Skin of body (tissue), 1 donor: ENCODE results near the gene SEPTIN5. TPM values are rescaled to one million over a fixed set of nuclear protein-coding genes. Genes with fewer than 3 reads are reported as not detected.

Experiments used
- total RNA-seq: library from RNA; depleted of rRNA; stranded (reverse); fragments of >200 nt; gene quantifications from one replicate; pipeline ENCODE4 v1.2.3, GENCODE V29; 2014

The SEPTIN5 gene
- total RNA-seq, 1 donor from 2014 or later = 33.7 TPM

Other genes starting within 250 kb of the SEPTIN5 start
- gene UFD1, start 235.3 kb upstream of the SEPTIN5 start, total RNA-seq = 21.2 TPM
- gene CDC45, start 234.6 kb upstream of the SEPTIN5 start, total RNA-seq = 6.0 TPM
- 47.5 TPM for gene CLDN5, start 190.1 kb upstream of the SEPTIN5 start, total RNA-seq
- gene GP1BB, start 9.0 kb downstream of the SEPTIN5 start, total RNA-seq = 2.0 TPM
- 4.8 TPM for gene TBX1, start 46.3 kb downstream of the SEPTIN5 start, total RNA-seq
- gene GNB1L, start 140.4 kb downstream of the SEPTIN5 start, total RNA-seq = 2.1 TPM
- 14.7 TPM for gene RTL10, start 140.4 kb downstream of the SEPTIN5 start, total RNA-seq
- gene COMT, start 227.3 kb downstream of the SEPTIN5 start, total RNA-seq = 55.2 TPM
- 12.2 TPM for gene TXNRD2, start 227.3 kb downstream of the SEPTIN5 start, total RNA-seq